Stimulated activated naive CD8-positive, alpha-beta T cell treated with anti-CD3 and anti-CD28 coated beads, Interleukin-15, Interleukin-2, amounts not matched to agents 100 ng/mL and 50 ng/mL, for 24 hours (primary cell): ENCODE data around the gene ZNF407.
A peak's percentile ranks its signal among the peaks of the same experiment; 100 is the strongest.

Experiments
- H3K27ac Mint-ChIP-seq: one replicate; pipeline ENCODE4 v1.8.0; 2021; ENCODE audit warnings: mild to moderate bottlenecking, mixed read lengths
- H3K27me3 Mint-ChIP-seq: one replicate; pipeline ENCODE4 v1.8.0; 2021; ENCODE audit warnings: mixed read lengths
- H3K36me3 Mint-ChIP-seq: one replicate; pipeline ENCODE4 v1.8.0; 2021; ENCODE audit warnings: low read depth, mixed read lengths
- H3K4me1 Mint-ChIP-seq: one replicate; pipeline ENCODE4 v1.8.0; 2021; ENCODE audit warnings: low read depth, mixed read lengths
- H3K4me3 Mint-ChIP-seq: one replicate; pipeline ENCODE4 v1.8.0; 2021; ENCODE audit warnings: mild to moderate bottlenecking, mixed read lengths
- H3K9me3 Mint-ChIP-seq: one replicate; pipeline ENCODE4 v1.8.0; 2021; ENCODE audit warnings: mixed read lengths

The ZNF407 gene

GRCh38 chr18:75066936-75067335 lies 469.3 kb downstream of the ZNF407 start:
- Mint-ChIP-seq H3K4me3 (no peak overlapping the region), H3K27me3 (no peaks in the 10 kb centered on the region), H3K4me1 (peaks cover 39% of the 10 kb centered on the region), H3K36me3 (peaks cover 11% of the 10 kb centered on the region), H3K27ac (no peak overlapping the region), H3K9me3 (no peaks in the 10 kb centered on the region)

DNA sequence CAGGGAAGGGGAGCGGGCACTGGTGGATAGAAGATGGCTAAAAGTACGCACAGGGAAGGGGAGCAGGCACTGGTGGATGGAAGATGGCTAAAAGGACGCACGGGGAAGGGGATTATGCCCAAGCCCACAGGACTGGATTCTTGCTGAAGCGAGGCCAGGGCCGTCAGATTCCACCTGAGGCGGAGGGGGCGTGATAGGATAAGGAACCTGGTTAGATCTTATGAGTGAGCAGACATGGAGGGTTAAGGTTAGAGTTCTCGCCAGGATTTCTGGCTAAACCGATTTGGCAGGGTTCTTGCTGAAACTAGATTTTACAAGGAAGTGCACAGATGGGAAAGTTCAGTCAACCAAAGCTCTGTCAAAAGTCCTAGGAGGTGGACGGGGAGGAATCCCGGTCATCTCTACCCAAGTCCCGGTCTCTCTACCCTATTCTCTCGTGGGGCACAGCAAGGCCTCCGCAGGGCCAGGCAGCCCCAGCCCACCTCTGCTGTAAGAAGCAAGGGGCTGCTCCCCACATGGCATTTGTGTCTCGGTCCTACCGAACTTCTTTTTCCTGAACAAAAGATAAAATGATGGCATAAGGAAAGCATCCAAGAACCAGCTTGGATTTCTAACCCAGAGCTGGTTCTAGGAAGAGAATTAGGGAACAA lies 470.5 kb downstream of the ZNF407 start:
- no peaks in the 10 kb centered on the region for H3K9me3 Mint-ChIP-seq
- H3K36me3 Mint-ChIP-seq = peaks cover 11% of the 10 kb centered on the region
- peaks cover 43% of the 10 kb centered on the region for H3K4me1 Mint-ChIP-seq
- H3K4me3 Mint-ChIP-seq = no peak overlapping the region
- H3K27ac Mint-ChIP-seq = peak overlapping the region; percentile 83
- H3K27me3 Mint-ChIP-seq = no peaks in the 10 kb centered on the region

DNA sequence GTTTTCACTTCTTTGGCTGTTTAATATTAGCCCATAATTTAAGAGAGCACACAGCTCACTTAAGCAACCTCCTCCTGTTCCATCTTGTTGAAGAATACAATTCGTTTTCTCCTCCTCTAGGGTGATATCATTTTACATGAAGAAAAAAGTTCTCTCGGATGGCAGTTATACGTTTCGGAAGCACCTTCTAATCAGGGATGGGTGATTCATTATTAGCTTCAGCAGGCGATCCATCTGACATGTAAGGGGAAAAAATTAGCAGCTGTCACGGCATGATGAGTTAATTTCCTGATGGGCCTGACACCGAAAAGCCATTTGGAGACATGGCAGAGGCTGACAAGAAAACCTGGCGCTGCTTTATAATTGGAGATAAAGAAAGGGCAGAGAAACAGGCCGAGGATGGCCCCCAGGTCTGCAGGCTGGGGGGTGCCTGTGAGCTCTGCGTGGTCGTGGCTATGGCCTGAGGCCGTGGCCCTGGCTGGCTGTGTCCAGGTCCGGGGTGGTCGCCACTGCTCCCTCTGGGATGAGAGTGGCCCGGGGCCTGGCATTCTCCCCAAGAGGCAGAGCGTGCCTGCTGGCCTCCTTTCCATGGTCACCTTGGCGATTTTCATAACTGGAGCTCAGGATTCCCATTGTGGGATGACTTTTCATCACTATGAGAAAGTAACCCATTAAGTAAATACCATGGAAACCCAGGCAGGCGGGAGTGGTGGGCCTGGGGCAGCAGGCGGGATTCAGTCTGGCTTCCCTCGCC lies 471.2 kb downstream of the ZNF407 start:
- H3K27ac Mint-ChIP-seq = no peak overlapping the region
- peaks cover 43% of the 10 kb centered on the region for H3K4me1 Mint-ChIP-seq
- peaks cover 5% of the 10 kb centered on the region for H3K9me3 Mint-ChIP-seq
- H3K4me3 Mint-ChIP-seq = no peak overlapping the region
- no peaks in the 10 kb centered on the region for H3K27me3 Mint-ChIP-seq
- H3K36me3 Mint-ChIP-seq = peaks cover 11% of the 10 kb centered on the region

GRCh38 chr18:75070235-75070624 lies 472.6 kb downstream of the ZNF407 start:
- Mint-ChIP-seq H3K36me3 (peaks cover 7% of the 10 kb centered on the region), H3K27me3 (no peaks in the 10 kb centered on the region), H3K4me1 (peaks cover 43% of the 10 kb centered on the region), H3K4me3 (peak overlapping the region; percentile 80), H3K9me3 (peaks cover 12% of the 10 kb centered on the region), H3K27ac (peak overlapping the region; percentile 97)

GRCh38 chr18:75070625-75071483 lies 473.2 kb downstream of the ZNF407 start:
- peaks cover 15% of the 10 kb centered on the region for H3K9me3 Mint-ChIP-seq
- peak overlapping the region; percentile 97 for H3K27ac Mint-ChIP-seq
- H3K27me3 Mint-ChIP-seq = no peaks in the 10 kb centered on the region
- peaks cover 4% of the 10 kb centered on the region for H3K36me3 Mint-ChIP-seq
- H3K4me1 Mint-ChIP-seq = peaks cover 43% of the 10 kb centered on the region
- peak overlapping the region; percentile 80 for H3K4me3 Mint-ChIP-seq

GRCh38 chr18:75071484-75071785 lies 473.8 kb downstream of the ZNF407 start:
- Mint-ChIP-seq H3K27ac (peak overlapping the region; percentile 97), H3K4me3 (peak overlapping the region; percentile 80), H3K27me3 (no peaks in the 10 kb centered on the region), H3K4me1 (peaks cover 43% of the 10 kb centered on the region), H3K9me3 (peaks cover 20% of the 10 kb centered on the region), H3K36me3 (peaks cover 6% of the 10 kb centered on the region)

DNA sequence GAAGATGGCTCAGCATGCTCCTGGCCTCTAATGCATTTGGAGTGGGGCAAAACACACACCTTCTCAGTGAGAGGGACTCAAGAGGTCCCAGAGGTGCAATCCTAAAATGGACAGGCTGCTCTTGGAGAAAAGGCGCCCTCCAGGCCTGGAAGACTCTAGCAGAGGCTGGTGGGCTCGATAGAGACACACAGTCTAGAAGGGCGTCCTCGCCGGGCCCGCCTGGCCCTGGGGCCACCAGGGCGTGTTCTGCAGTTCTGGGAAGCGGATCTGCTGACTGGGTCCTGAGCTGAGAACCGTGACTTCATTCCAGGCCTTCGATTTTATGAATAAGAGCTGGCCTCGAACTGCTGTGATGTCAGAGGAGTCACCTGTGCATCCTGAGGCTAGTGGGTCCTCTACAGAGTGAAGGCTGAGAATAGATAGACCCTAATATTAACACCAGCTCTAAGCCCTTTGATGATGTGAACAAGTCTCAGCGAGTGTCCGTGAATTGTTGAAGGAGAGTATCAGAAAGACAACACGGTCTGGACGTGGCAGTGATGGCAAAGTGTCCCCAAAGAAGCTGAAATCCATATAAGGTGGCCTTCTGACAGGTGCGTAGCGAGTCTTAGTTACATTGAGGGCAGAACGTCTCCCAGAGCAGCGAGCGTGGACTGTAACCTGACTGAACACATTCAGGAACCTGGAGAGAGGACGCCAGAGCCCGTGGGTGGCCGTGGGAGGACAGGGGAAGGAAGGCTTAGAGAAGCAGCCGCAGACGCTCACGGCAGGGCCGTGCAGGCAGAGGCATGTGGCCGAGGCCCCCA lies 474.4 kb downstream of the ZNF407 start:
- H3K27ac Mint-ChIP-seq = peak overlapping the region; percentile 97
- H3K36me3 Mint-ChIP-seq = peaks cover 9% of the 10 kb centered on the region
- no peak overlapping the region for H3K4me3 Mint-ChIP-seq
- no peaks in the 10 kb centered on the region for H3K27me3 Mint-ChIP-seq
- H3K9me3 Mint-ChIP-seq = peaks cover 23% of the 10 kb centered on the region
- peaks cover 38% of the 10 kb centered on the region for H3K4me1 Mint-ChIP-seq

DNA sequence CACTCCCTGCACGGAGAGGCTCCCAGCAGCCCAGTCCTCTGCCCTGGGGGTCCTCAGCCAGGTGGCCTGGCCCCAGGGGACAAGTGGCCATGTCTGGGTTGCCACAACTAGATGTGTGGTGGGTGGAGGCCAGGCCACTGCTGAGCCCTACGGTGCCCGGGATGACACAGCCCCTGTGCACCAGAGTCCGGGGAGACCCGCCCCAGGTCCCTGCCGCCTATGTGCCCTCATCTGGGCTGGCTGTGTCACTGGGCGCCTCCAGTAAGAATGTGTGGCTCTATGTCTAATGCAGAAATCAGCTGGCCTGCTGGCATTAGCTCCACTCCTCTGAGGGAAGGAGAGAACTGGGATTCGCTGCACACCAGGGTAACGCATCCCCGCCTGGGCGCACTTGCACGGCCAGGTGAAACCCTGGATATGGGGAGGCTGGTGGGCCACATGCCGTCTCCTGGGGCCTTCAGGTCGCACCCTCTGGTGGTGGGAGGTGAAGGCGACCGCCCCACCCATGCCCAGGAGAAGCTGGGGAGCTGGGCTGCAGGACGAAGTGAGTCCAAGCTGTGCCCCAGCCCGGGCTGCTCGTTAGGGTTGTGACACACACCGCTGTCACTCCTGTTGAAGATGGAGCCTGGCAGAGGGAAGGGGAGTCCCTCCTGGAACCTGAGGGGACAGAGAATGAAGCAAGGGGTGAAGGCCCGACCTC lies 475.2 kb downstream of the ZNF407 start:
- peaks cover 33% of the 10 kb centered on the region for H3K4me1 Mint-ChIP-seq

GRCh38 chr18:75073654-75074053 lies 476.0 kb downstream of the ZNF407 start:
- no peak overlapping the region for H3K4me3 Mint-ChIP-seq
- no peak overlapping the region for H3K27ac Mint-ChIP-seq
- peaks cover 29% of the 10 kb centered on the region for H3K4me1 Mint-ChIP-seq

More for the DNA sequence above, 475.2 kb downstream of the ZNF407 start:
- Mint-ChIP-seq H3K9me3 (peaks cover 25% of the 10 kb centered on the region), H3K27ac (no peak overlapping the region), H3K27me3 (no peaks in the 10 kb centered on the region), H3K4me3 (no peak overlapping the region), H3K36me3 (peaks cover 9% of the 10 kb centered on the region)

DNA sequence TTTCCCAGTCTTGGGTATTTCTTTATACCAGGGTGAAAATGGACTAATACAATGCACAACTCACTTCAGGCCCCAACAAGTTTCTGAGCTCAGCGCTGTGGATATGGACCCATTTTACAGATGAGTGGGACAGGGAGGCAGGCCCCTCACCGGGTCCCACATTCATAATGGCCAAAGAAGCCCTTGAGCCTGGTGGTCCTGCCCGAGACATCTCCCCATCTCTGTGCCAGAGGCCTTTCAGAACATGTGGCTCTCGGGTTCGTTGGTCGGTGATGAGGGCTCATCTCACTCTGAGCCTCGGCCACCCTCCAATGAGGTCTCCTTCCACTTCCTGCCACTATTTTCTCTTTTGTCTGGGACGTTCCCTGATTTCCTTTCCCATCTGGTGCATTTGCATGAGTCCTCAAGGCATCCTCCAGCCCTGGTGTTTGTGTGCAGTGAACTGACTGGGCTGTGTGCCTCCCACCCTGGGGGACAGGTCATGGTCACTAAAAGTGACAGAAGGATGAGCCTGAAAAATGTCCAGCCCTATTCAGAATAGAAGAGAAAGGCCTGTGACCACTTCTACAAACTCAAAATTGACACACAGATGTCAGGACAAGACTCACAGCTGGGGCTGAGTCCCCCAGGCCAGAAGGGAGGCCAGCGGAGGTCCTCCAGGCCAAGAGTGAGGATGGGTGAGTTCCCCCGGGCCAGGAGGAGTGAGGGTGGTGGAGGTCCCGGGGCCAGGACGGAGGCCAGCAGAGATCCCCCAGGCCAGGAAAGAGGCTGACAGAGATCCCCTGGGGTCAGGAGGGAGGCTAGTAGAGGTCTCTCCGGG lies 476.7 kb downstream of the ZNF407 start:
- Mint-ChIP-seq H3K27me3 (no peaks in the 10 kb centered on the region), H3K4me1 (peaks cover 29% of the 10 kb centered on the region), H3K9me3 (peaks cover 37% of the 10 kb centered on the region), H3K27ac (peak overlapping the region; percentile 6), H3K4me3 (no peak overlapping the region), H3K36me3 (peaks cover 12% of the 10 kb centered on the region)

More at GRCh38 chr18:75073654-75074053, 476.0 kb downstream of the ZNF407 start:
- no peaks in the 10 kb centered on the region for H3K27me3 Mint-ChIP-seq
- H3K9me3 Mint-ChIP-seq = peaks cover 30% of the 10 kb centered on the region
- H3K36me3 Mint-ChIP-seq = peaks cover 12% of the 10 kb centered on the region

DNA sequence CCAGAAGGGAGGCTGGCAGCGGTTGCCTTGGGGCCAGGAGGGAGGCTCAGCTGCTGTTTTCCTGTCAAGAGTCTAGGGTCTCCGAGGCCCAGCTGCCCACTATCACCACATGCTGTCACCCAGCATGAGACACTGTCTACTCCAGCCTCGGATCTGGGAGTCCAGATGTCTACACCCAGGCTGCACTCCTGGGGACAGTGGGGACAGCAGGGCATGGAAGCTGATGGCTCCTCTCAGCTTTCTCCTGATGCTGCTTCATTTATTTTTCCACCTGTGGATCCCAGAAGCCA lies 477.3 kb downstream of the ZNF407 start:
- Mint-ChIP-seq H3K36me3 (peaks cover 12% of the 10 kb centered on the region), H3K4me3 (no peak overlapping the region), H3K4me1 (peaks cover 24% of the 10 kb centered on the region), H3K27ac (no peak overlapping the region), H3K27me3 (no peaks in the 10 kb centered on the region), H3K9me3 (peaks cover 37% of the 10 kb centered on the region)

- Mint-ChIP-seq H3K4me1 (peaks cover 19% of the 10 kb centered on the region), H3K27me3 (no peaks in the 10 kb centered on the region), H3K36me3 (peaks cover 12% of the 10 kb centered on the region), H3K4me3 (no peak overlapping the region), H3K27ac (no peak overlapping the region), H3K9me3 (peaks cover 37% of the 10 kb centered on the region)
These were observed 477.8 kb downstream of the ZNF407 start for GRCh38 chr18:75075429-75075841.

DNA sequence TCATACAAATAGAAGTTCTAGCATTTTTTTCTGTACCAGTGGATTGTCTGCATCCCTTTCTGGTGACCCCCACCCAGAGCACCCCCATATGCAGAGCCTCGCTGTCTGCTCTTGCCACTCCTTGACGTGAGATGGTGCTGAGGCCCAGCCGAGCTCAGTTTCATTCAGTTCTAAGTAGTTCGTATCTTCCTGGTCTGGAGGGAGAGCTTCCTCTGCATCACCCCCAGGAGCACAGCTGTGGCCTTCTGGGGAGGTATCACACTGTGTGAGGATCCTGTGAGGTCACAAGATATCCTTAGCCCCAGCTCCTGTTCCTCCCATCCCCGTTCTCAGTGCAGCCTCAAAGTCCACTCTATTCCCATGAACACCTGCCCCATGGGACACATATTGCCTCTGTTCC lies 478.6 kb downstream of the ZNF407 start:
- H3K27me3 Mint-ChIP-seq = no peaks in the 10 kb centered on the region
- H3K4me3 Mint-ChIP-seq = no peak overlapping the region
- no peak overlapping the region for H3K27ac Mint-ChIP-seq

More for the DNA sequence above, 478.6 kb downstream of the ZNF407 start:
- Mint-ChIP-seq H3K36me3 (peaks cover 12% of the 10 kb centered on the region), H3K9me3 (peaks cover 37% of the 10 kb centered on the region), H3K4me1 (peaks cover 11% of the 10 kb centered on the region)
